CMK (cell line): ENCODE data around the gene ADAMTSL2.

Experiments used
- DNase-seq: peaks from one replicate; pipeline ENCODE4 v3.0.0-alpha.2; 2010; ENCODE audit warnings: low read depth

Gene ADAMTSL2

DNA sequence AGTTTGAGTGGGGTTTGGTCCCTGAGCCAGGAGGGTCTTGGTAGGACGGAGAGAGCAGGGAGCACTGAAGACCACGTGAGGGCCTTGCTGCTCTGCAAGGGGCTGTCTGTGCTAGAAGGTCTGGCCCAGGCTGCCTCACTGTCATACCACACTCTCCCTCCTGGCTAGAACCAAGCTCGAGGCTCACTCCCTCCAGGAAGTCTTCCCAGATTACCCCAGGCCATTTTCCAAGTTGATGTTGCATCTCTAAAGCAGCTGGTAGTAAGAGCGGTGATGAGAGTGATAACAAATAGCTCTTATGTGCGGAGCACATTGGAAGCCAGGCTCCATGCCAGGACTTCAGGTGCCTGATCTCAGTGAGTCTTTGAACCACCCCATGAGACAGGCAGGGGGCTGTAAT, 16.3 kb upstream of the ADAMTSL2 start:
- DNase-seq: no peak

- no peak for DNase-seq
Measured at GRCh38 chr9:133518706-133519449, 15.6 kb upstream of the ADAMTSL2 start.

DNA sequence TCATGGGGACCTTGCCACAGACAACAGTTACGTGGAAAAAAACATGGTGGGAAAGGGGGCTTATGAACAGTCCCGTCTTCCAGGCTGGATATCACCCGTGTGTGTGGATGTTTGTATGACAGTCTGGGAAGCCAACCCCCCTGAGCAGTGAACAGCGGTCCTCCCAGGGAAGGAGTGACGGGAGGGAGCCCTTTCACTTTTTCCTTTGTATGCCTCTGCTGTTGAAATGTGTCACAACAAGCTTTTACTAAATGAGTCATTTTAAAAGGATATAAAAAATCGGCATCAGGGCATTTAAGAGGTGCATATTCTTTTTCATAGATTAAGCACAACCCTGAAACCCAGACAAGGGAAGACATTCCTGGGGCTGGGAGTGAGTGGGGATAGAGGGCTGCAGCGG, 14.8 kb upstream of the ADAMTSL2 start:
- no peak for DNase-seq

- no peak for DNase-seq
Measured at GRCh38 chr9:133520121-133520835, 14.2 kb upstream of the ADAMTSL2 start.

DNA sequence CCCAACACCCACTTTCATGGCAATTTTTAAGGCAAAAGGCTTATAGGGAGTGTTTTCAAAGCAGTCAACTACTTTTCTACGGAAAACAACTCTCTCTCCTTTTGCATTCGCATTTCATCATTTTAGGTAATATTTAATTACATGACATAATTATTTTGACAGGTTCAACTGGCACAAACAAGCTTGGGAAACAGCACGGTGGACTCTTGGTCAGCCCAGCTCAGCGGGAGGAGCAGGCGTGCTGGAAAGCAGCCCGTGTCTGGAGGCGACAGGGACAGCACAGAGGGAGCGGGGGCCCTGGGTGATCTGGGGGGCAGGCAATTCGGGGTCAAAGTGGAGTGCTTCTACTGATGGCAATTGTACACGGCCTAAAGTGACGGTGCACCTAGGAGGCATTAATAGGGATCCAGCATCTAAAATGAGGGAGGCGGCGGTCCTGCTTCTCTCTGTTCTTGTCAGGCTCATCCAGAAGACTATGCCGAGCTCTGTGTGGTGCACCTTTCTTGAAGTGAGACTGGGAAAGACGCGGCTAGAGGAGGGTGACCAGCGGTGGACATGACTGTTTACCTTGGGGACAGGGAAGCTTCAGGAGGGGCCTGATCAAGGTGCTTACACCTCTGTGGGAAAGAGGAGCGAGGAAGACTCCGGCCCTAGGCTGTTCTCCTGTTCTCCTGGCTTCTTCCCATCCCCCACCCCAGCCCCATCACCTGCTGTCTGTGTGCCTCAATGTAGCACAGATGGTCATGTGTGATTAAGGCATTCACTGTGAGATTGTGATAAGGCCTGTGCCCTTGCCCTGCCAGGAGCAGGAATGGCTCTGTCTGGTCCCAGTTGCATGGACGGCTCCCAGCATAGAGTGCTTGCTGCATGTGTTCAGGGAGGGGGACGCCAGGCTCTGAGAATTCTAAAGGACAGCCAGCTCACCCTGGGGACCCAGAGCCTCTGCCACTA, 13.1 kb upstream of the ADAMTSL2 start:
- DNase-seq: no peak

DNA sequence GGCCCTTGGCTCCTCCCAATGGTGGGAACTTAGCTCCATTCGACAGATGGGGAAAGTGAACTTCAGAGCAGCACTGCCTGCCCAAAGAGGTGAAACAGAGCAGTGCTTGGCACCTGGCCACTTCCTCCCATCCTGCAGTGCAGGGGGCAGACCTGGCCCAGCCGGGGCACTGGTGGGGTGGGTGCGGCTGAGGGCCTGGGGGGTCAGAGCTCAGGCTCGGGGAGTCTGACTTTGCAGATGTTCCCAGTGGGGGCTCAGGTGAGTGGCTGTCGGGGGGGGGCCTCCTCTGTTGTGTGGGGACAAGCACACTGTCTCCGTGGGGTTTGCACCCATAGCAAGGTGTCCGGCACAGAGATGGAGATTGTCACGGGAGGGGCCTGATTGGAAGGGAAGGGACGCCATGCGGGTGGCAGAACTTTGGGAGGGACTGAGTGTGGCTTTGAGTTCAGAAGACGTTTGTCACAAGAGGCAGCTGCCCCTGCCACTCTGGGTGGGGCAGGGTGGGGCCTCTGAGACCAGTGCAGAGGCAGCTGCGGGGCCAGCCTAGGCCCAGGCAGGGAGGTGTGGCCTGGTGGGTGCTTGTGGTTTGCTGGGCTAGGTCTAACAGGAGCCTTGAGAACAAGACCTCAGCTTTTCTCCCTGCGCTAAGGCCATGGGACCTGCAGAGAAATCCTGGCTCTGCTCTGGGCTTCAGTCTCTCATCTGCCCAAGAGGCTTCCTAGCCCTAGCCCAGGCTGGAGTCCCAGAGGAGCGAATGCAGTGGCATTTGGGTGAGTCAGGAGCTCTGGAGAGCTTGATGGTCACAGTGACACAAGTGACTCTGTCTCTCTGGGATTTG, 12.2 kb upstream of the ADAMTSL2 start:
- DNase-seq: no peak

DNA sequence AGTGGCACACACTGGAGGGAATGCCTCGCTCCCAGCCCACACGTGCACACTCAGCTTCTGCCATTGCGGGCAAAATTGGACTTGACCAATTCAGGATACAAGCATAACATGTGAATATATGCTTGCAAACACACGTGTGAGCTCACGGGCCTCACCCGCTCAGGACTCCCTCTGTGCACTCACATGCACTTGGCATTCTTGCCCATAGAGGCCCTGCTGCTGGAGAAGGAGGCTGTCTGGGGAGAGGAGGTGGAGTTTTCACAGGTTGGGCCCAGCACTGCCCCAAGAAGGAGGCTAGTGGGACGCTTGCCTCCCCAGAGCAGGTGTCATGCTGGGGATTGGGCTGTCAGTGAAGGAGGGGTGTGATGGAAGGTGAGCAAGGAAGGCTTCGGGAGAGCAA, 11.4 kb upstream of the ADAMTSL2 start:
- DNase-seq: no peak

DNA sequence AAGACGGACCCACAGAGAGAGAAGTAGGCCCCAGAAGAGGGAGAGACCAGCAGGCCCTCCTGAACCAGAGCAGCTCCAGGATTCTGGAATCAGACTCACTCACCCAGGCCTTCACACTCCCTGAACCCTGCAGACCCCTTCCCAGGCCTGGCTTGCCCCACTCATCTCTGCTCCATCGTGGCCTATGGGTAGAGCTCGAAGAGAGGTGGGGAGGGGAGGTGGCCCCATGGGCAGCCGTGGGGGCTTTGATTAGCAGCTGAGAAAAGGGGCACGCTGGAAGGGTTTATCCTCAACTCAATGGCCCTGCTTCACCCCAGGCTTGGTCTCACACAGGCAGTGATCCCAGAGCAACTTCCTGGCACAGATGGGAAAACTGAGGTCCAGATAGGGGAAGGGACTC, 10.4 kb upstream of the ADAMTSL2 start:
- no peak for DNase-seq

DNA sequence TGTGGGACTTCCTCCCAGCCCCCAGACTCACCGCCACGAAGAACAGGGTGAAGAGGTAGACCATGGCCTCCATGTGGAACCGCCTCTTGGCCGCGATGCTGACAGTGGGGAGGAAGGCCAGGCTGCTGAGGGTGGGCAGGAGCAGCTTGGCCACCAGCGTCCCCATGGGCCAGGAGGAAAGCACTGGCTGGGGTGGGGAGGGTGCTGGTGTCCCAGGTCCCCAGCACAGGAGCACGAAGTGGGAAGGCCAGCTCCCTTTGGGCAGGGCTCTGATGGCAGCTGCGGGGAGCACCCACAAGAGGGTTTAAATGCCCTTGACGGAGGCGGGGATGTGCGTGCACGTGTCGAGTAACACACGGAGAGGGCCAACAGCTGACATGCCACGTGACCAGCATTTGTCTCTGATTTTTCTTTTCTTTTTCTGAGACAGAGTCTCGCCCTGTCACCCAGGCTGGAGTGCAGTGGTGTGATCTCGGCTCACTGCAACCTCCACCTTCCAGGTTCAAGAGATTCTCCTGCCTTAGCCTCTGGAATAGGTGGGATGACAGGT, 9.8 kb upstream of the ADAMTSL2 start, which contains the start of gene MYMK:
Gene MYMK (minus strand): TSS at position 281 of the 550 bp plus-strand sequence. CDS start 115 bp downstream, at position 166.
- DNase-seq: no peak

DNA sequence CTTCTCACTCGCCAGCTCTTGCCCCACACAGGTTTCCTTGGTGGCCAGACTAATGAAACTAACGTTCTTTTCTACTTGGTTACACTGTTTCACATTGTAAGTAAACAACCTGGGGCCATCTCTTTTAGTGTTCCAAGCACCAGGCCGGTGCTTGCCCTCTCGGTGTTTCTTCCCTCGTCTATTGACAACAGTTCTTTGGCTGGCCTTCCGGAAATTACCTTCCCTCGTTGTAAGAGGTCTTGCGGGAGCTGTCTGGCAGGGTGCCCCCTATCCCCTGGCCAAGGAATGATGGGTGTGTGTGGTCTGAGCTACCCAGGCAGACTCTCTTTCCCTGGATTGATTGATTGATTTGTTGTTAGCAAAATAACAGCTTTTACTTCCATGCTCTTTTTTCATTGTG, 8.8 kb upstream of the ADAMTSL2 start:
- no peak for DNase-seq

DNA sequence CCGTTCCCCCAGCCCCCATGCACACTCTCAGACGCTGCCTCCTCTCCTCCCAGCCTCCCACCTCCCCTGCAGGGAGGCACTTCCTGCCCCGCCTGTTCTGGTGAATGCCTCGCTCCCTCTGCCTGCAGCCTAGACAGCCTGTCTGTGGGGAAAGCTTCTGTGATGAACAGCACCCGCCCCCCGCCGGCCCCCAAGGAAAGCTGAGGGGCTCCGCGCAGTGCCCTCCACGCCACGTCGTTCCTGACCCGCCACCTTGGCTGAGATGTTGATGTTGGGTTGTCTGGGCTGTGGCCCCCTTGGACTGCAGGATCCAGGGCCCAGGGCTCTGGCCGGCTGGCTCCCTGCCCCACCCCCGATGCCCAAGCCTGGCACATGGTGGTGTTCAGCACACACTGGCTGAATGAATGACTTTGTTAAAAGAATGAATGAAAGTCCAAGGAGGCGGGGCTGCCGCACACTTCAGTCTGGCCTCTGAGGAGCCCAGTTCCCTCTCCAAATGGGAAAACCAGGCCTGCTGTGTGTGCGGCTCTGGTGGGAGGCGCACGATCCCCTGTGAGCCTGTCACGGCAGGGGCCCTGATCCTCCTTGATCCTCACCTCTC, 7.7 kb upstream of the ADAMTSL2 start:
- DNase-seq: no peak

DNA sequence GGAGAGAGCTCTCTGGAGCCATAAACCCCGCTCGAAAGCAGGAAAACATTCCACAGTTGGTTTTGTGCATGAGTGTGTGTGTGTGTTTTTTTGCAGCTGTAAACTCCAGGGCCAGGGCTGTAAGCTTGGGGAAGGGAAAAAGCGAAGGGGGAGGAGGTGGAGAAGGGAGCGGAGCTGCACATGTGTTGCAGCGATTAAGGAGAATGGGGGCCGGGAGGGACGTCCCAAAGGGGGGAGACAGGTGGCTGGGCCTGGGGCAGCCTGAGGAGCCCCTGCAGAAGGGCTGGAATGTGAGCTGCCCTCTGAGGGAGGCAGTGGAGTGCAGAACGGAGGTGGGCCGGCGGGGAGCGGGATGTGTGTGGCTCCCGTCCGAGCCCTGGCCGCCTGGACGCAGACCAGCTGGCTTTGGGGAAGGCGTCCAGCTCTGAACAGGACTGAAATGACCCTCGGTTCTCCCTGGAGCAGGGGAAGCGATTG, 7.0 kb upstream of the ADAMTSL2 start:
- no peak for DNase-seq

GRCh38 chr9:133528001-133528875, 6.3 kb upstream of the ADAMTSL2 start:
- DNase-seq: no peak

DNA sequence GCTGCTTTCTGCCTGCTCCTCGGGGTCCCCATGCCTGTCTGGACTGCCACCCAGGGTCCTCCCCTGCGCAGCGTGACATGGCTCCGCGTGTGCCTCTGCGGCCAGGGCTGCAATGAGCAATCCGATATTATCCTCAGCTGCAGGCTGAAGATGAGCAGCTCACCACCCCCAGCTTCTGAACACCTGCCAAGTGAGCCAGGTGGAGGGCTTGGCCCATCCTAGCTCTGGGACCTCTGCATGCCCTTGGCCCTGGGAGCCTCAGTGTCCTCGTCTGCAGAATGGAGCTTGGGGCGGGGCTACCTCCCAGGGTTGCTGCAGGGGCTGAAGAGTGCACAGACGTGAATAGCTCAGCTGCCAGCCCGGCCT, 5.6 kb upstream of the ADAMTSL2 start:
- DNase-seq: no peak

- no peak for DNase-seq
Measured at GRCh38 chr9:133529457-133529856, 5.0 kb upstream of the ADAMTSL2 start.

DNA sequence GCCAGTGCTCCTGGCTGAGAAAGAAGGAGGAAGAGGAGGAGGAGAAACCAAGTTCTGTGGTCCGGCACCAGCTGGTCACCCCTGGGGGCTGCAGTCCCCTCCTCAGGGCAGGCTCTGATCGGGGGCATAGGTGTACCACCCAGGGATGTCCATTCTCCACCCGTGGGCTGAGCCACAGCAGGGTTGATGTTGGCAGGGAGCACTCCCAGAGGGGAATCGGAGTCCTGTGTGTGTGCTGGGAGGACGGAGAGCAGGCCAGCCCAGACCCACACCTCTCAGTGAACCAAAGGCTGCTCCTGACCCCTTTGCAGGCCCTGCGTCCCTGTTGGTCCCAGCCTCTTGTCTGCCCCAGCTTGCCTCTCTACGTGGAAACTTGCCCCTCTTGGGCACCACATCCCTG, 4.6 kb upstream of the ADAMTSL2 start:
- no peak for DNase-seq

- no peak for DNase-seq
Measured at GRCh38 chr9:133531293-133531692, 3.2 kb upstream of the ADAMTSL2 start.

GRCh38 chr9:133532937-133533668, 1.4 kb upstream of the ADAMTSL2 start:
- DNase-seq: no peak

DNA sequence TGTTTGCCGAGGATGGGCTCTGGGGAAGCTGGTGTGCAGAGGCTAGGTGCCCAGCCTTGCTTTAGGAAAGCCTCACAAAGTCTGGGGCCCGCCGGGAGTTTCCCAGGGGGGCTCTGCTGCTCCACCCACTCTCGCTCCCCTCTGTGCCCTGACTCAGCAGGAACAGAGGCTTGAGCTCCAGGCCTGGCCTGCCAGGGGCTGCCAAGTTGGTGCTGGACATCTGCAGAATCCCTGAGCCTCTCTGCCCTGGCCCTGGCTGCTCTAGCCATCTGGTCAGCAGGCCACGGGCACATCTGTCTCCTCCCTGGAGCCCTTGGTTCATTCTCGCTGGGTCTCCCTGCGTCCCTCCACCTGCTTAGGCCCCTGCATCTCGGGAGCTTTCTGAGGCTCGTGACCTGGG, 647 bp upstream of the ADAMTSL2 start:
- DNase-seq: no peak
